Body of pancreas (tissue), 4 donors: ENCODE results near the gene KIRREL3.

Experiments used
- CTCF ChIP-seq, 7 experiments: fragments of 450-650 bp in 4 of 7; fragments of 200-600 bp in 3 of 7; sonication (generic) in 3 of 7; IDR thresholded peaks; one replicate each; pipeline ENCODE4 v1.5.1; 2016 to 2019; ENCODE audit warnings: antibody characterized with exemption in 7 of 7
- POLR2A ChIP-seq, 3 donors: fragments of 450-650 bp; IDR thresholded peaks; one replicate each; pipeline ENCODE4 v1.6.1; 2016; ENCODE audit warnings: antibody characterized with exemption in 3 of 3, mild to moderate bottlenecking in 2 of 3

GRCh38 chr11:126450198-126450597, 550.4 kb downstream of the KIRREL3 start:
- TF ChIP-seq CTCF (IDR thresholded peaks at IDR 0.05) (no peak), POLR2A (IDR thresholded peaks at IDR 0.05) (no peak)
